ENCODE results near the gene KLHL17. TPM values are rescaled to one million over a fixed set of nuclear protein-coding genes. Genes with fewer than 3 reads are reported as not detected.

Gene KLHL17
- total RNA-seq, 3 donors from 2014 or later (not counting 1 experiment from before 2014, with no cell fraction given) = 17.8 to 33.5 (median 22.4) TPM

DNA sequence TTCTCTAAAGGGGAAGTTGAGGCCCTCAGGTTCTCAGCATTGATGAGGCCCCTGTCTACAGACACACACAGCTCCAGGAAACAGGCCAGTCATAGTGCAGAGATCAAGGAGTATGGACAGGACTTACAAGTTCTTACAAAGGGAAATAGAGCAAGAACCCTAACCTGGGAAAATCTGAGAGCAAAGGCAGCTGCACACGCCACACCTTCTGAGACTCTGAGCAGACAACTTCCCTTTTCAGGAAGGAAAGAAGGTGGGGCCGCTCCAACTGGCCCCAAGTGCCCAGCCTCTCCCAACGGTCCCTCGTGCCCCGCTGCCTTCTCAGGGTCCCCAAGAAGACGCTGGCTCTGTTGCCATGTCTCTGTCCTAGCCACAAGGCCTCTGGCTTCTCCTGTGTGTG, 4.9 kb upstream of the KLHL17 start:
- H3K36me3 Mint-ChIP-seq = peaks cover 6% of the 10 kb centered on the region
- Histone ChIP-seq H3K27me3 (ENCODE audit: control insufficient read depth, insufficient read depth, low read length) (no peaks in the 10 kb centered on the region), H3K4me3 (ENCODE audit: low read length) (no peak overlapping the region), H3K36me3 (ENCODE audit: control insufficient read depth, insufficient read depth, low read length) (peaks cover 57% of the 10 kb centered on the region), H3K4me1 (ENCODE audit: control insufficient read depth, insufficient read depth, low read length) (peaks cover 33% of the 10 kb centered on the region), H3K27ac (ENCODE audit: low read length) (no peak overlapping the region), H3K9me3 (ENCODE audit: control insufficient read depth, insufficient read depth, low read length) (no peaks in the 10 kb centered on the region)
- peaks cover 23 to 36% of the 10 kb centered on the region in 2 donors for H3K4me1 Mint-ChIP-seq
- no peaks in the 10 kb centered on the region for H3K9me3 Mint-ChIP-seq
- H3K4me3 Mint-ChIP-seq = no peak overlapping the region
- WGBS (ENCODE audit: insufficient coverage) = 54% methylated on average over 6 of the region's 6 CpGs
- no peak for TF ChIP-seq CTCF (IDR thresholded peaks at IDR 0.05)
- DNase-seq = no peak
- intact Hi-C loops (cut with micrococcal nuclease) = no loop called here
- H3K27ac Mint-ChIP-seq = no peak overlapping the region
- no peak for ATAC-seq
- no peaks in the 10 kb centered on the region for H3K27me3 Mint-ChIP-seq (ENCODE audit: low read depth in 2 of 2)

GRCh38 chr1:956636-957035, 3.7 kb upstream of the KLHL17 start:
- no peak overlapping the region for H3K27ac Mint-ChIP-seq

DNA sequence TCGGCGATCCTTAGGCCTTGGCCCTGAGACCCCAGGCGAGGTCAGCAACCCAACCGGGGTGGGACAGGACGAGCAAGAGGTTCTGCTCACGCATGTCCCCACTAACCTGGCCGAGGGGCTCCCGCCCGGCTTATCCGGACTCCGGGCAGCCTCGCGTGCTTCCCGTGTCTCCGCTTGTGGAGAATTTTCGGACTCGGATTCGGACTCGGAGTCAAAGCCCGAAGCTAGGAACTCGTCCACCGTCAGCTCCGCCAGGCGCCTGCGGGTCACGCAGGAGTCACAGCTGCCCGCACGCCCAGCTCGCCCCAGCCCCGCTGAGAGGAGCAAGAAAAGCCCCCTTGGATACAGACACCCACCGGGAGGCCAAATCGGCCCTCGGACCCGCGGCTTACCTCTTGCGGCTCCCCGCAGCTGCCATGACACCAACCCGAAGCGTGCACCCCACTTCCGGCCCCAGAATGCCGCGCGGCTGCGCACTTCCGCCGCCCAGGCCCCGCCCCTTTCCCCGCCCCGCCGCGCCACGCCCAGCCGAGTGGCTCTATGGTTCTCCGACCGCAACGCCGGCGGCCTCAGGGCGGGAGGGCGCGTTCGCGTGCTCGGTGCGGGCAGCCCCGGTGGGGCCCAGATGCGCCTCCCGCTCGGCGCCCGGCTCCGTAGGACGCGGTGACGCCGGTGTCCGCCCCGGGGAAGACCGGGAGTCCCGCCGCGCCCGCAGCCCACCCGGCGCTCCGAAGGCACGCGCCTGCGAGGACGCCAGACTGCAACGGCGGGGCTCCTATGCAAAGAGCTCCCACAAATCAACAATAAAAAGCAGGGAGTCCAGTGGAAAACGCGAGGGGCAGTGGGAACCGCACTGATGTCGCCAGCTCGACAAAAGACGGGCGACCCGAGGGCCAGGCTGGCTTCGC, 1.3 kb upstream of the KLHL17 start, which contains the start of gene NOC2L:
TSS of gene NOC2L (minus strand) at position 434 of the 908 bp plus-strand sequence. CDS start at position 418, 16 bp downstream.
- intact Hi-C loops (cut with micrococcal nuclease) = no loop called here
- peaks cover 27% of the 10 kb centered on the region for H3K36me3 ChIP-seq (ENCODE audit: control insufficient read depth, insufficient read depth, low read length)
- H3K27me3 ChIP-seq (ENCODE audit: control insufficient read depth, insufficient read depth, low read length) = no peaks in the 10 kb centered on the region
- Mint-ChIP-seq H3K27ac (peak within 1 kb of the TSS; percentile 73 to 76), H3K36me3 (peaks cover 6% of the 10 kb centered on the region), H3K4me1 (peaks cover 23 to 30% of the 10 kb centered on the region in 2 donors), H3K4me3 (peak within 1 kb of the TSS; percentile 94), H3K9me3 (no peaks in the 10 kb centered on the region), H3K27me3 (ENCODE audit: low read depth in 2 of 2) (no peaks in the 10 kb centered on the region)
- peak within 1 kb of the TSS; percentile 58 for H3K27ac ChIP-seq (ENCODE audit: low read length)
- peaks cover 43% of the 10 kb centered on the region for H3K4me1 ChIP-seq (ENCODE audit: control insufficient read depth, insufficient read depth, low read length)
- H3K9me3 ChIP-seq (ENCODE audit: control insufficient read depth, insufficient read depth, low read length) = no peaks in the 10 kb centered on the region
- peak within 1 kb of the TSS; percentile 93 for H3K4me3 ChIP-seq (ENCODE audit: low read length)
- WGBS (ENCODE audit: insufficient coverage) = 7% methylated on average over 101 of the region's 101 CpGs
- no peak for TF ChIP-seq CTCF (IDR thresholded peaks at IDR 0.05)
- ATAC-seq = peak; percentile 91 to 94 (median 92)
- DNase-seq = peak; percentile 94

More at GRCh38 chr1:956636-957035, 3.7 kb upstream of the KLHL17 start:
- DNase-seq = no peak
- Mint-ChIP-seq H3K4me3 (no peak overlapping the region), H3K27me3 (ENCODE audit: low read depth in 2 of 2) (no peaks in the 10 kb centered on the region), H3K36me3 (peaks cover 6% of the 10 kb centered on the region), H3K9me3 (no peaks in the 10 kb centered on the region), H3K4me1 (peaks cover 23 to 31% of the 10 kb centered on the region in 2 donors)
- Histone ChIP-seq H3K4me3 (ENCODE audit: low read length) (no peak overlapping the region), H3K27me3 (ENCODE audit: control insufficient read depth, insufficient read depth, low read length) (no peaks in the 10 kb centered on the region), H3K4me1 (ENCODE audit: control insufficient read depth, insufficient read depth, low read length) (peaks cover 38% of the 10 kb centered on the region), H3K9me3 (ENCODE audit: control insufficient read depth, insufficient read depth, low read length) (no peaks in the 10 kb centered on the region), H3K27ac (ENCODE audit: low read length) (no peak overlapping the region), H3K36me3 (ENCODE audit: control insufficient read depth, insufficient read depth, low read length) (peaks cover 49% of the 10 kb centered on the region)
- intact Hi-C loops (cut with micrococcal nuclease) = no loop called here
- 95% methylated on average over 11 of the region's 11 CpGs for WGBS (ENCODE audit: insufficient coverage)
- no peak for ATAC-seq
- TF ChIP-seq CTCF (IDR thresholded peaks at IDR 0.05) = no peak

Measured in natural killer cell (primary cell).